ENCODE data around the gene CD2AP.

The CD2AP gene

DNA sequence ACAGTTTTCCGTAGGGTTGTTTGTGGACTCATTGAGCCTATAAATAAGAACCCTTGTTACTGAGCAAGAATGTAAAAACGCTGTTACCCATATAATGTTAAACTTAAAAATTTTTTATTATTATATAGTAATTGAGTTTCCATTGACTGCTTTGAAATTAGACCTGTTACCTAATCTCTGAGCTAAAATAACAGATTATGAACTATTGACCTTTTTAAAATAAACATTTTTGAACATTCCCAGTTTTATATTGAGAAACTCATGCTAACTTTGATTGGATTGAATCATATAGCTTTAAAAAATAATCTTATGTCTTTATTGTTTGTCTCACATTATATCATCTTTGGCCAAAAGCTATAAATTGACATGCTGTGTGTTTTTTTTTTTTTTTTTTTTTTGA, 95.5 kb downstream of the CD2AP start:
- no peak for DNase-seq

DNA sequence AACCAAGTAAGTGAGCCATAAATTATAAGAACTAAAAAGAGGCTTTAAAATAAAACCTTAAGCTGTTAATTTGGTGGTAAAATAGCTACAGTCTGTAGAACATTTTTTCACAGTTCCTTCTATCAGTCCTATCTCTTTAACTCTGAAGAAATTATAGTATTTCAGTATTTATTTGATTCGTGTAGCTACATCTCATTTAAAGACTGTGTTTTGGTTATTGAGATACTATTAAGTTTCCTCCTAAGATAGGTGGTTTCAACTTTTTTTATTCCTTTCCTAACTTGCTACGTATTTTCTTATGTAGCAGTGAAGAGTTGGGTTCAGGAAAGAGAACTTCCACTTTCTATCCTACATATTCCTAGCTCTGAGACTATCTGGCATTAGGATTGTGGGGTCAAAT, 97.2 kb downstream of the CD2AP start:
- DNase-seq: no peak

DNA sequence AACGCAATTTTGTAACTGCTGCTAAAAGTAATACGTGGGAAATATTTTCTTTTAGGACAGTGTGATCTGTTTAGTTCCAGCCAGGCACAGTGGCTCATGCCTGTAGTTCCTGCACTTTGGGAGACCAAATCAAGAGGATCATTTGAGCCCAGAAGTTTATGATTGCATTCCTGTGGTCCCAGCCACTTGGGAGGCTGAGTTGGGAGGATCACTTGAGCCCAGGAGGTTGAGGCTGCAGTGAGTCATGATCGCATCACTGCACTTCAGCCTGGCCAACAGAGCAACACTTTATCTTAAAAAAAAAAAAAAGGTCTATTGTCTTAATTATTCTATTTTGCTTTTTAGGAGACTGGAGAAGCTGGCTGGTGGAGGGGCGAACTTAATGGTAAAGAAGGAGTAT, 101.5 kb downstream of the CD2AP start:
- no peak for DNase-seq

DNA sequence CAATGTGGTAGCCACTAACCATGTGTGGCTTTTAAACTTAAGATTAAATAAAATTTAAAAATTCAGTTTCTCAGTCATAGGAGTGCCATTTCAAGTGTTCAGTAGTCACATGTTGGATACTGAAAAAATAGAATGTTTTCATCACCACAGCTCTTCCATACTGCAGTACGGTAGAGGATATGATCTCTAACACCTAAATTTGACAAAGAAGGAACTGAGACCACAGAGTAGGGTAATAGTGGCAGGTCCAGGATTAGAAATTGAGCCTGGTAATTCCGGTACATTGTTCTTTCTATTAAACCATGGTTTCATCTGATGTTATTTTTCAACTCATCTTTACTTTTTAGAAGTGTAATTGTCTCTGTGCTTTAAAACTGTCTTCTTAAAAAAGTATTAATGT, 104.0 kb downstream of the CD2AP start:
- no peak for DNase-seq

DNA sequence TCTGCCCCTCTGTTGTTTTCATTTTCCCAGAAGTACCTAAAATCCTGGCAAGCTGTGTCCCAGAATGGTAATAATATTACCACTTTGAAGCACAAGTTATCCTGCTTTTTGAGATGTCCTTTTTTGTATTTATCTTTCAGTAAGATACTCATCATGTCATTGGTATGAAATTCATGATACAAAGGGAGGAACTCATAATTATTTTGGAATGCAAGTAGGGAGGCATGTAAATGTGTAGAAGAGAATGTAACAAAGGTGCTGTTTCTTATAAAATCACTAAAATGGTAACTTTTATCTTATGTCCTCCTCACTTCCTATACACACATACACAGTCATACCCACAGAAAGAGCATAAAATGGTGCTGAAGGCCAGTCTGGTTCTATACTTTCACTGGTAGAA, 109.9 kb downstream of the CD2AP start:
- no peak for DNase-seq

DNA sequence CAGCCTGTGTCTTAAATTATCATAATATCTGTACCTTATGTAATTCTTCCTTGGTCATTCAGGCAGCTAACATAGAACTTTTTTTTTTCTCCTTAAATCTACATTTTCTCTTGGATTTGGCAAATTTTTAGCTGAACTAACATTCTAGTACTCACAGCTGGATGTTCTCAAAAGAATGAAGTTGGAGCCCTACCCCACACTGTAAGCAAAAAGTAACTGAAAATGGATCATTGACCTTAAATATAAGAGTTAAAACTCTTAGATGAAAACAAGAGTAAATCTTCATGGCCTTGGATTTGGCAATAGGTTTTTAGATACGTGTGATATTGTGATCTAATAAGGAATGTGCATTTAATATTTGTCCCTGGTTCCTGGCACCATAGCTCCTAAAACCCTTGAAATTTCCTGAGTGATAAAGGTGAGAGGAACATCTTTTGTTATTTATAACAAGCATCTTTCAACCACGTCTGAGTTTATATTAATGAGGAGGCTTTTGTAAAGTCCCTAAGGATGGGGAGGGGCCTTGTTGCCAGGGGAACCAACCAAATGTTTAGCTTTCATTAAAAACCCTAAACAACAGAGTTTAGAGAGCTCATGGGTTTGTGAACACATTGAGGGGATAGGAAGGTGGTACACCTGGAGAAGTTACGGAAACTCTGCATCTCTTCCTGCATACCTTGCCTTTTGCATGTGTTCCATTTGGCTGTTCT, 114.7 kb downstream of the CD2AP start:
- no peak for DNase-seq

DNA sequence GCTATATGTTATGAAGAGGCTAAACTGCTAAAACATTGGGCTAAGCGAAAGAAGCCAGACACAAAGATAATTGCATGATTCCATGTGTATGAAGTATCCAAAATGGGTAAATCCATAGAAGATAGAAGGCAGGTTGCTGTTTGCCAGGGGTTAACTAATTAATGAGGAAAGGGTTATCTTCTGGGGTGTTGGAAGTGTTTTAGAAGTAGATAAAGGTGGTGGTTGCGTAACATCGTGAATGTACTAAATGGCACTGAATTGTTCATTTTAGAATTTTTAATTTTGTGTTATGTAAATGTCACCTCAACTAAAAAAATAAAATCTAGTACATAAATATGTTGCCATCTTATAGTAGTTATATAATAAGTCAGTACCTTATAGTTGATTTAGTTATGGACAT, 116.4 kb downstream of the CD2AP start:
- DNase-seq: no peak

DNA sequence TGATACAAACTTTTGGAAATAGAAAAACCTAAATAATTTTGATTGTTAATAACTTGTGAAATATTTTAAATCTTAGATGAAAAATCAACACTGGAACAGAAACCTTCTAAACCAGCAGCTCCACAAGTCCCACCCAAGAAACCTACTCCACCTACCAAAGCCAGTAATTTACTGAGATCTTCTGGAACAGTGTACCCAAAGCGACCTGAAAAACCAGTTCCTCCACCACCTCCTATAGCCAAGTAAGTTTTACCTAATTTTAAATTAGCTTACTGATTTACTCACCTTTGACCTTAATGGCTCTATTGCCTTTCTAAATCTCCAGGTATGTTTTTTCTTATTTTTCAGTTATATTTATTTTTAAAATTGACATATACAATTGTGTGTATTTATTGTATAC, 118.2 kb downstream of the CD2AP start:
- DNase-seq: no peak

DNA sequence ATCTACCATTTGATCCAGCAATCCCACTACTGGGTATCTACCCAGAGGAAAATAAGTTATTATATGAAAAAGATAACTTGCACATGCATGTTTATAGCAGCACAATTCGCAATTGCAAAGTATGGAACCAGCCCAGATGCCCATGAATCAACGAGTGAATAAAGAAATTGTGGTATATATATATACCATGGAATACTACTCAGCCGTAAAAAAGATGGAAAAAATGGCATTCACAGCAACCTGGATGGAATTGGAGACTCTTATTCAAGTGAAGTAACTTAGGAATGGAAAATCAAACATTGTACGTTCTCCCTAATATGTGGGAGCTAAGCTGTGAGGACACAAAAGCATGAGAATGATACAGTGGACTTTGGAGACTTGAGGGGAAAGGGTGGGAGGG, 120.8 kb downstream of the CD2AP start:
- no peak for DNase-seq

DNA sequence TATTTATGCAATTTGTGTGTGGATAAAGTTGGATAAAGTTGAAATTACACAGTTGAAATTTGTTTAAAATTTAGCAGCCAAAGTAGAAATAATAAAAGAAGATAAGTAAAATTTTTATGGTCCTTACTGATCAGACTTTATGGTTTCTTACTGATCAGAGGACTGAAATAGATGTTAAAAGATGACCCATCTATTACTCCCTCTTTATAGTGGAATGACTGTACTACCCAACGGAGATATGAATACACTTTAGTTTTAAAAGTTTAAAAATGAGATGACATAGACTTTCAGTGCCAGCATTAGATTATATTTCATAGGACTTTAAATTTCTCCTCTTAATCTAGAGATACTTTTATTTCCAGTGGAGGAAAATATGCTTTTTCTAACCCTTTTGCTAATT, 121.9 kb downstream of the CD2AP start:
- no peak for DNase-seq

DNA sequence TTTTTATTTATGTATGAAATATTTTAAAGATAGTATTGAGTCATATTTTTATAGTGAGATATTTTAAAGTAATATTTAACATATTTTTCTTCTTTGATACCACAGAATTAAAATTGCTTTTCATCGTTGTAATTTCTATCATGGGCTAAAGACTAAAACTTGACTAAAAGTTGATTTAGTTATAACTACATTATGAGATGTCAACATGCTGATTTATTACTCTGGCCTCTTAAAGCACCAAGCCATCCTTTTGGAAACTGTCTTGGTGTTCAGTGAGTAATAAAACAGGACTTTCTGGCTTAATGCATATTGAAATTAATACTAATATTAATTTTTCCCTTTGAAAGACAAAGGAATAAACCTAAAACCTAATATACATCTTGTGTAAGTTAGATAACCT, 125.6 kb downstream of the CD2AP start:
- no peak for DNase-seq

DNA sequence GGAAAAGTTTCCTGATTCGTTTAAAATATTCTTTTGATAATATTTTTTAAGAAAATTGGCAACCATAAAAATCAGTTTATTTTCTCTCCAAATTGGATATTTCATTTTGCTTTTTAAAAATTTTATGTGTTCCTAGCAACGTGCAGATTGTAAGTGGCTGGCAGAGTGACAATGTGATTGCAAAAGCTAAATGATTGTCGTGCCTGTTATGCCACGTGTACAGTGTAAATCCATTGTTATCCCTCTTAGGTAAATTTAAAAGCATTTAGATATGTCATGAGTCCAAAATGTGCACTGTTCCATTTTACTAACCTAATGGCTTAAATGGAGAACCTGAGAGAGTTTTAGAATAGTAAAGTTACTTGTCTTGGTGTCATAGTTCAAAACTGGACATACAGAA, 126.4 kb downstream of the CD2AP start:
- no peak for DNase-seq

DNA sequence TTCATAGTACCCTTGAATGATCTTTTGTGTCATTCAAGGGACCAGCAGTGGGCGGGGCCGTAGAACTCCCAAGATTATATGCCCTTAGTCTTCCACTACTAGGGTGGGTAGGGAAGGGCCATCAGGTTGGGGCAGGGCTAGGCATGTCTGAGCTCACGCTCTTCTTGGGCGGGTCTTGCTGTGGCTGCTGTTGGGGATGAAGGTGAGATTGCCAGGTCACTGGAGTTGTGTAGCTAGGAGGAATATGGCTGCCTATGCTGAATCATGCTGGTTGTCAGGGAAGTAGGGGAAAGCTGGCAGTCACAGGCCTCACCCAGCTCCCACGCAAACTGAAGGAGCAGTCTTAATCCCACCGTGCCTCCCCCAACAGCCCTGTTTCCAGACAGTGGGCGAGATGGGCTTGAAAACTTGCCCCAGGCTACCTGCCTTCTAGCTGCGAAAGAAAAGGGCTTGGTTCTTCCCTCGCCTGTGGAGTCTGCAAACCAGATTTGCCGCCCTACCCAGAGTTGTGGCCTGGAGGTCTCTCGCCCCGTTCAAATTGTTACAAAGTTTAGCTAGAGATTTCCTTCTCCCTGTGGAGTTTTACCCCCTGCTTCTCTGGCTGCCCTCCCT, 144.4 kb downstream of the CD2AP start:
- DNase-seq: no peak

DNA sequence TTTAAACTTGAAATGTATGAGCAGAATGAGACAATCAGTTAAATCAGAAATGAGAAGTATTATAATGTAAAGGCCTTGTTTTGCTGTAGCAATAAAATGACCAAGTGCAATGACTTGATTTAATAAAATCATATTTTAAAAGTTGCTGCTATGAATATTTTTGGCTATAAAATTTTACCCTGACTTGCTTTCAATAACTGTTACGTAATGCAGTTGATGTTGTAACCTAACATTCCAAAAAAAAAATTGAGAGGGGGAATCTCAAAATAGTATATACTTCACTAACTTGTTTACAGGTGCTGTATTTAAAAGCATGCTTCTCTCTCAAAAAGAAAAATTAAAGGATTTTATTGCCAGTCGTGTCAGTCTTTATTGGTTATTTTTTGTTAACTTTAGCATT, 149.2 kb downstream of the CD2AP start:
- DNase-seq: no peak

DNA sequence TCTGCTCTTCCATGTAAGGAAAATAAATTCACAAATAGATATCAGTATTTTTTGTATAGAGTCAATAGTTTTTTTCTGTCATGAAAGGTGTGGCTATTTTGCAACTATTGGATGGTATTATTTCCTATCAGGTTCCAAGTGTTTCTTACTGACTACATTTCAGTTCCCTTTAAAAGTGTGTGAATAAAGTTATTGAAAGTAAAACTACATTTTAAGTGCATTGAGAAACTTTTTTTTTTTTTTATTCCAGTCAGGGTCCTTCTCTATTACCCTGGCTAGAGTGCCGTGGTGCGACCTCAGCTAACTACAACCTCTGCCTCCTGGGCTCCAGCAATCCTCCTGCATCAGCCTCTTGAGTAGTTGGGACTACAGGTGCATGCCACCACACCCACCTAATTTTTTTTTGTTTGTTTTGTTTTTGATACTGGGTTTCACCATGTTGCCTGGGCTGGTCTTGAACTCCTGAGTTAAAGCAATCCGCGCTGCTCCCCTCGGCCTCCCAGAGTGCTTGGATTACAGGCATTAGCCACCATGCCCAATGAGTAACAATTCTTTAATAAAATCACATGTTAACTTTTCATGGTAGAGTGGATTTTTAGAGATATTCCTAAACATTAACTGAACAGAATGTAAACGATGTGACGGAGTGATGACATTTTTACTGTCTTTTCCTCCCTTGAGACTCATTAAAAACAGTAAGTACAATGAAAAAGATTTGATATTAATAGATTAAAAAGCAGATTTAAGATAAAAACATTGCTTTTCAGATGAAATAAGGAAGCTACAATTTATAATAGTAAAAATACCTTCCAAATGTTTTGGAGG, 151.1 kb downstream of the CD2AP start:
- DNase-seq: no peak

DNA sequence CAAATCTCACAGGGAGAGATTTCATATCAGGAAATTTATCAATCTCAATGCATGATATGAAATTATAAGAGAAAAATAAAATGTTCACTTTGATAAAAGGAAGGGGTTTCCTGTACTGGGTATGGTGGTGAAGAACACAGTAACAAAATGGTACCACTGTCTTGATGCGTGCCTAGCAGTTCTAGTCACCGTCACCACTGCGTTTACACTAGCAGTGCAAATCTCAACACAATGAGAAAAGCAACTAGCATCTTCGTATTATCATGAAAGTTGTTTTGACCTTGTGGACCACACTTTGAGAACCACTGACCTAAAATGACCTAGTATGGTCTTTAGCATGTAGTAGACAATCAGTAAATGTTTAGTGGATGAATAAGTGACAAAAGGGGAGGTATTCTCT, 152.4 kb downstream of the CD2AP start:
- DNase-seq: no peak

DNA sequence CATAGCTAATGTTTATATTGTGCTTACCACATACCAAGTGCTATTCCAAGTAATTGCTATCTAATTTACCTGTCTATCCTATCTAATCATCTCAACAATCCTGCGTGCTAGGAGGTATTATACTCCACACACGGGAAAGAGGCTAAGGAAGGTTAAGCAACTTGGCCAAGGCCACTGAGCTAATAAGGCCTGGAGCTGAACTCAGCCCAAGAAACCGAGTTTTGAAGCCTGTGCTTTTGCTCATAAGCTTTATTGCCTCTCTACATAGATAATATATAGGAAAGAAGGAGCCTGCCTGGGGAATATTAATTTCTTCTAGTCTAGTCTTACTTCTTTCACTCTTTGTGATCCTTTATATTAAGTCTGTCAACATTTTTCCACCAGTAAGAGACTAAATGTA, 153.0 kb downstream of the CD2AP start:
- no peak for DNase-seq

DNA sequence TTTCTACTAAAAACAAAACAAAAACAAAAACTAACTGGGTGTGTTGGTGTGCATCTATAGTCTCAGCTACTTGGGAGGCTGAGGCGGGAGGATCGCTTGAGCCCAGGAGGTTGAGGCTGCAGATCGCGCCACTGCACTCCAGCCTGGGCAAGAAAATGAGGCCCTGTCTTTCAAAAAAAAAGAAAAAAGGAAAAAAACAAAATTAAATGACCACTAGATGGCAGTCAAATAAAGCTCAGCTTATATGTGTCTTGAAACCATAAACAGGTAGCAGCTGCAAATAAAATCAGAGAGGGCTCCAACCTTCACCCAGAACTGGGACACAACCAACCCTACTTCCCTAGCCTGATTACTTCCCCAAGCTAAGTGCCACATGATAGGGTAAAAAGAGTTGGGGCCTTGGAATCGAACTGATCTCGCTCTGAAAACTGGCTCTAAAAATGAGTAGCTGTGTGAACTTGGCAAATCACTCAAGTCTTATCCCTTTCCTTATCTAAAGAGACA, 153.7 kb downstream of the CD2AP start:
- DNase-seq: no peak

DNA sequence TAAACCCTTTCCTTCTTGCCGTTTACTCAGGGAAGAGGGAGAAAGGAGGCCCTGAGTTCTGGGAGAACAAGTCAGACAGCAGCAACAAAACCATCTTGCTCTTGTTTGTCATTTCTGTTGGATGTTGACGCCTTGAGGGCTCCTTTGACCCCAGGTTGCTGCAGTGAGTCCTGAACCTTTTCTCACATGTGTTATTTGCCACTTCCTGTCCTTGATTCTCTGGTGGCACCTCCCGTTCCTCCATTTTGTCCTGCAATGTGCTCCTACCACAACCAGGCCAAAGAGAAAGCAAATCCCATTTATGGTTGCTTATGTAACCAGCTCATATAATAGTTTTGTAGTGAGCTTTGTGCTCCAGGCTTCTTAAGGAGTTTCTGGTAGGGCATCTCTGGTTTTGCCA, 154.2 kb downstream of the CD2AP start:
- DNase-seq: no peak

DNA sequence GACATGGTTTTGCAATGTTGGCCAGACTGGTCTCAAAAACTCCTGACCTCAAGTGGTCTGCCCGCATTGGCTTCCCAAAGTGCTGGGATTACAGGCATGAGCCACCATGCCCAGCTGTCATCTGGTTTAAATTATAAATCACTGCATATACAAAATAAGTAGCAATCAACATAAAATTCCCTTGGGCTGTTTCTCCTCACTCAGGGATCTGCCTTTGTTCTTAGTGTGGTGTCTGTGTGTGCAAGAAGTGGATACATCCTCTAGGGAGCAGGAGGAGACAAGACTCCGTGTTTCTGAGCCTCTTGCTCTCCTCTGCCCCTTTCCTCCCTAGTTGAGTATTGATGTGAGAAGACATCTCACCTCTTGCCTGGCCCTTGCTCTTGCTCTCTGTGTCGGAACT, 155.6 kb downstream of the CD2AP start:
- no peak for DNase-seq

DNA sequence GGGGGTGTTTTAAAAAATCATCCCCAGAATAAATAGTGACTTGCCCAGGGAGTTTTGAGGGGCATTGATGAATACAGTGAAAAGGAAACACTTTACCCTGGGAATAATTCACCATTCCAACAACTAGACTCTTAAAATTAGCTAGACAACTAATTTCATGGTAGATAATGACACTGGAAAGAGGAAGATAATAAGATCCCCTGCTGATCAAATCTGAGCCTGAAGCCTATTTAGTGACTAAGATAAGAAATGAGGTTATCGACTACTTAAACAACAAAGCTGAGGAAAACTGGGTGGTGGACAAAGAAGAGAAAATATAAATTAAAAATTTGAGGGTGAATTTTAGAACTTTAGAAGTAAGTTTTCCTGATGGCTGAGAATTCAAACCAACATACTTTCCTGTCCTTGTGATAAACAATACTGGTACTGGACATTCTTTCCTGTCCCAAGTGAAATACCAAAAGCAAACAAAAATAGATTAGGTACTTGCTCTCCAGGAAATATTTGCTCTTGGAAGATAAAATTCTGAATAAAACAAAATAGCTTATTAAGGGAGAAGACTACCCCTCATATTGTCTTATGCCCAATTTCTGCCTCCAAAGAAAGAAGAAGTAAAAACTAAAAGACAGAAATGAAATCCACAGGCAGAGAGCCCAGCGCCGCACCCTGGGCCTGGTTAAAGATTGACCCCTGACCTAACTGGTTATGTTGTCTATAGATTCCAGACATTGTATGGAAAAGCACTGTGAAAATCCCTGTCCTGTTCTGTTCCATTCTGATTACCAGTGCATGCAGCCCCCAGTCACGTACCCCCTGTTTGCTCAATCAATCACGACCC, 156.8 kb downstream of the CD2AP start:
- no peak for DNase-seq

DNA sequence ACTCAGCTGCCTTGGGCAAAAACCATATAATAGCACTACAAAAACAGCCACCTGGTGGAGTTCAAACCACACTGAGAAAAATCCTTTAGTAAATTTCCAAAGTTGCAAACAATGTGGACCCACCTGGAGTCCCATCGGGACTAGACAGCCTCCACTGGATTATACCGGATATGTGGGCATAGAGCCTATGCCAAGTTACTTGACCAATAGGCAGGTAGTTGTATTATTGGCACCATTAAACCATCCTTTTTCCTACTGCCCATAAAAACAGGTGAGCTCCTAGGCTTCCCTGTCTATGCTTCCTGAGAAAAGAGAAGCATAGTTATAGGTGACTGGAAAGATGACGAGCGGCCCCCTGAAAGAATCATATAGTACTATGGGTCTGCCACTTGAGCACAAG, 169.1 kb downstream of the CD2AP start:
- DNase-seq: no peak

DNA sequence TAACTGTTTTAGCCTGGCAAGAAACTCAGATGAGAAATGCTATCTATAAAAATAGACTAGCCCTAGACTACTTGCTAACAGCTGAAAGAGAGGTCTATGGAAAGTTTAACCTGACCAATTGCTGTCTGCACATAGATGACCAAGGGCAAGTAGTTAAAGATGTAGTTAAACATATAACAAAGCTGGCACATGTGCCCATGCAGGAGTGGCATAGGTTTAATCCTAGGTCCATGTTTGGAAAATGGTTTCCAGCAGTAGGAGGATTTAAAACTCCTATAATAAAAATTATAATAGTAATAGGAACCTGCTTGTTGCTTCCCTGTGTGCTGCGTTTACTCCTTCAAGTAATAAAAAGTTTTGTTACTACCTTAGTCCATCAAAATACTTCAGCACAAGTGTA, 169.6 kb downstream of the CD2AP start:
- DNase-seq: no peak
